ENCODE measurements around the gene RPL27A. TPM values are rescaled to one million over a fixed set of nuclear protein-coding genes. Genes with fewer than 3 reads are reported as not detected.
A peak's percentile ranks its signal among the peaks of the same experiment; 100 is the strongest.

Gene RPL27A
- polyA plus RNA-seq, 1 of the 3 experiments (the other 2 are of a cell fraction), result 1,162 TPM

DNA sequence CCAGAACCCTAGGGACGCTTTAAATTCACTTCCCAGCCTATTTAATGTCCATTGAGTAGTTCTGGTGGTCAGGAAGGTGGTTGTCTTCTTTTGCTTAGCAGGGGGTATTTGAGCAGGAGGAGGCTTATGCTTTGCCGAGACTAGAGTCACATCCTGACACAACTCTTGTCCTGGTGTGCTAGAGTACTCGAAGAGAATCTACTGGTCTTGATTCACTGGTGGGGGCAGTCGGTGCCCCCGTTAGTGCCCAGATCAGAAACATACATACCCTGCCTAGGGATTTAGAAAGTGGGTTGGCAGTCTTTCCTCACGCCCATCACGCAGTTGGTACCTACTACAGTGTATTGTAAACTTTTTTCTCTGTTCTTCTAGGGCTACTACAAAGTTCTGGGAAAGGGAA, 2.7 kb downstream of the RPL27A start:
- Histone ChIP-seq H3K4me2 (peak overlapping the region; percentile 89), H3K4me3 (ENCODE audit: low read depth in 2 of 2, low read length in 1 of 2) (peak overlapping the region; percentile 95 to 99; a peak in 2 of 4 replicates), H3K9me3 (no peaks in the 10 kb centered on the region), H3K36me3 (replicated peaks in 1 of 2; ENCODE audit: control insufficient read depth in 1 of 2, insufficient read depth in 2 of 2, low read length in 1 of 2) (peaks cover 36 to 52% of the 10 kb centered on the region in 2 experiments), H2AFZ (ENCODE audit: low read depth) (no peak overlapping the region), H3K9ac (peak overlapping the region; percentile 100; the same call in 1 of the 2 replicates), H3K27me3 (ENCODE audit: insufficient read depth) (no peaks in the 10 kb centered on the region), H3K4me1 (ENCODE audit: control insufficient read depth in 1 of 2, insufficient read depth in 2 of 2, low read depth in 1 of 2, low read length in 1 of 2) (peaks cover 24 to 35% of the 10 kb centered on the region in 2 experiments; a peak in 3 of 4 replicates), H3K79me2 (ENCODE audit: insufficient read depth) (peaks cover 58% of the 10 kb centered on the region), H4K20me1 (ENCODE audit: insufficient read depth) (peaks cover 15% of the 10 kb centered on the region), H3K9me2 (no peaks in the 10 kb centered on the region), H3F3A (replicated peaks; ENCODE audit: insufficient read depth) (peaks cover 58% of the 10 kb centered on the region), H3K27ac (ENCODE audit: low read depth in 2 of 2, low read length in 1 of 2) (peak overlapping the region; percentile 23 to 90; a peak in 3 of 4 replicates)
- WGBS (ENCODE audit: low lambda C conversion rate), result 93% methylated on average over 7 of the region's 7 CpGs
- no peak for DNase-seq
- ChIA-PET CTCF (no interaction called here), POLR2A (no interaction called here)
- TF ChIP-seq JUND (IDR thresholded peaks at IDR 0.05), result no peak
- TF ChIP-seq FOSL2 (IDR thresholded peaks at IDR 0.05; ENCODE audit: borderline replicate concordance, low read depth), result no peak
- no peak for TF ChIP-seq GABPA (IDR thresholded peaks at IDR 0.05; ENCODE audit: low read depth)
- no peak for TF ChIP-seq FOXJ3 (CRISPR knock-in tag; IDR thresholded peaks at IDR 0.05)
- no peak for TF ChIP-seq NFIC (IDR thresholded peaks at IDR 0.05; ENCODE audit: borderline replicate concordance)
- TF ChIP-seq RAD21 (IDR thresholded peaks at IDR 0.05; ENCODE audit: low read length), result no peak
- no peak for TF ChIP-seq TEAD4 (IDR thresholded peaks at IDR 0.05; ENCODE audit: borderline replicate concordance, insufficient read depth)
- no peak for TF ChIP-seq SMC3 (IDR thresholded peaks at IDR 0.05; ENCODE audit: low read depth, low read length)
- TF ChIP-seq, protein P1, sequence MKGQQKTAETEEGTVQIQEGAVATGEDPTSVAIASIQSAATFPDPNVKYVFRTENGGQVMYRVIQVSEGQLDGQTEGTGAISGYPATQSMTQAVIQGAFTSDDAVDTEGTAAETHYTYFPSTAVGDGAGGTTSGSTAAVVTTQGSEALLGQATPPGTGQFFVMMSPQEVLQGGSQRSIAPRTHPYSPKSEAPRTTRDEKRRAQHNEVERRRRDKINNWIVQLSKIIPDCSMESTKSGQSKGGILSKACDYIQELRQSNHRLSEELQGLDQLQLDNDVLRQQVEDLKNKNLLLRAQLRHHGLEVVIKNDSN (IDR thresholded peaks at IDR 0.05; ENCODE audit: borderline replicate concordance, low read depth), result no peak
- no peak for TF ChIP-seq SIN3A (IDR thresholded peaks at IDR 0.05; ENCODE audit: borderline replicate concordance, low read depth, low read length)
- no peak for TF ChIP-seq MEF2A (IDR thresholded peaks at IDR 0.05; ENCODE audit: borderline replicate concordance, low read depth)
- no peak for TF ChIP-seq FOXM1 (IDR thresholded peaks at IDR 0.05; ENCODE audit: low read depth)

DNA sequence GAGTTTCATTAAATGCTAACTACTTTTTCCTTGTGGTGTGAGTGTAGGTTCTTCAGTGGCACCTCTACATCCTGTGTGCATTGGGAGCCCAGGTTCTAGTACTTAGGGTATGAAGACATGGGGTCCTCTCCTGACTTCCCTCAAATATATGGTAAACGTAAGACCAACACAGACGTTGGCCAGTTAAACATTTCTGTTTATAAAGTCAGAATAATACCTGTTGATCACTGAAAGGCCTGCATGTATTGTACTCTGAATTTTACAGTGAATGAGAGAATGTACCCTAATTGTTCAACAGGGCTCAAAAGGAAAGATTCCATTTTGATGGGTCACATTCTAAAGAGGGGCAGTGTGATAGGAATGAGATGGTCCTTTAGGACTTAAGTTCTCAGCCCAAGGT, 3.2 kb downstream of the RPL27A start:
- no peaks in the 10 kb centered on the region for H3K9me2 ChIP-seq
- H2AFZ ChIP-seq (ENCODE audit: low read depth), result no peak overlapping the region
- no peaks in the 10 kb centered on the region for H3K27me3 ChIP-seq (ENCODE audit: insufficient read depth)
- no peak for DNase-seq
- peaks cover 62% of the 10 kb centered on the region for H3K79me2 ChIP-seq (ENCODE audit: insufficient read depth)
- H3K4me3 ChIP-seq (ENCODE audit: low read depth in 2 of 2, low read length in 1 of 2), result no peak overlapping the region; a peak in 1 of 4 replicates
- peaks cover 24 to 35% of the 10 kb centered on the region in 2 experiments; a peak in 3 of 4 replicates for H3K4me1 ChIP-seq (ENCODE audit: control insufficient read depth in 1 of 2, insufficient read depth in 2 of 2, low read depth in 1 of 2, low read length in 1 of 2)
- peaks cover 58% of the 10 kb centered on the region for H3F3A ChIP-seq (replicated peaks; ENCODE audit: insufficient read depth)
- WGBS (ENCODE audit: low lambda C conversion rate), result 88% methylated on average over 2 of the region's 2 CpGs
- peak overlapping the region; percentile 11 to 90; a peak in 3 of 4 replicates for H3K27ac ChIP-seq (ENCODE audit: low read depth in 2 of 2, low read length in 1 of 2)
- POLR2A ChIA-PET, result no interaction called here
- H3K9ac ChIP-seq, result no peak overlapping the region
- no peaks in the 10 kb centered on the region for H3K9me3 ChIP-seq
- H3K36me3 ChIP-seq (replicated peaks in 1 of 2; ENCODE audit: control insufficient read depth in 1 of 2, insufficient read depth in 2 of 2, low read length in 1 of 2), result peaks cover 34 to 49% of the 10 kb centered on the region in 2 experiments
- 0 out of 2 replicates have a peak overlapping the region, but pooled peaks have one; percentile 89 for H3K4me2 ChIP-seq
- TF ChIP-seq, protein P1 (IDR thresholded peaks at IDR 0.05; ENCODE audit: borderline replicate concordance, low read depth), result no peak
- TF ChIP-seq FOSL2 (IDR thresholded peaks at IDR 0.05; ENCODE audit: borderline replicate concordance, low read depth), result no peak
- no peak for TF ChIP-seq SMC3 (IDR thresholded peaks at IDR 0.05; ENCODE audit: low read depth, low read length)
- TF ChIP-seq RFX5 (IDR thresholded peaks at IDR 0.05; ENCODE audit: low read length), result no peak
- TF ChIP-seq EZH2phosphoT487 (IDR thresholded peaks at IDR 0.05; ENCODE audit: borderline replicate concordance, low read depth), result no peak
- TF ChIP-seq SIN3A (IDR thresholded peaks at IDR 0.05; ENCODE audit: borderline replicate concordance, low read depth, low read length), result no peak
- CTCF ChIA-PET, result no interaction called here
- H4K20me1 ChIP-seq (ENCODE audit: insufficient read depth), result peaks cover 15% of the 10 kb centered on the region
